22Rv1 (cell line): ENCODE data around the gene CRYGC.

Source experiments
- ZFX ChIP-seq: fragments of 450-650 bp; IDR thresholded peaks from 2 replicates; pipeline ENCODE4 v1.6.1; 2017; ENCODE audit warnings: antibody characterized with exemption, borderline replicate concordance
- TF ChIP-seq, protein P1 (sequence below): fragments of 450-650 bp; IDR thresholded peaks from 2 replicates; pipeline ENCODE4 v1.5.1; 2017; ENCODE audit warnings: mild to moderate bottlenecking

DNA sequence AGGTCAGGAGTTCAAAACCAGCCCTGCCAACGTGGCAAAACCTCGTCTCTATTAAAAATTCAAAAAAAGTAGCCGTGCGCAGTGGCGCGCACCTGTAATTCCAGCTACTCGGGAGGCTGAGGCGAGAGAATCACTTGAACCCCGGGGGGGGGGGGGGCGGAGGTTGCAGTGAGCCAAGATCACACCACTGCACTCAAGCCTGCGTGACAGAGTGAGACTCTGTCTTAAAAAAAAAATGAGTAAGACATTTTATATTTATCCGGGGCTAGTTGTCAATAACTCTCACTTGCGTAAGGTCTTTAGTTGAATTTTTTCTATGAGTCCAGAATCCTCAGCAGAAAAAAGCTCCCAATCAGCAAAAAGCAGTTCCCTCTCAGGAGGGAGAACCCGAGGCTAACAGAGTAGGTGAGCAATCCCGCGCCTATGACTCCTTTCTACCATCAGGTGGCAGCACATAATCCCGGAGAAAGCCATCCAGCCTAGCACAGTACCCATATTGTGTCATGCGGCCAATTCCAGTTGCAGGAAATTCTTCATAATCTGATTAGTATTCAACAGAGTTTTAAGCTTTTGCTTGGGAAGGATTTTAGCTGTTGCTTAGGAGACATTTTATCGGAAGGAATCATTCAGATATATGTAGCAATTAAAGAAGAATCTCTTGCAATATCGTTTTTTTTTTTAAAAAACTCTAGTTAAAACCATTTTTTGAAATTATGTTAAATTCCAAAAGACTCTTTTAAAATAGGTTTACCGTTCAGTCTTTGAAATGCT lies 45.6 kb upstream of the CRYGC start:
- TF ChIP-seq, protein P1, sequence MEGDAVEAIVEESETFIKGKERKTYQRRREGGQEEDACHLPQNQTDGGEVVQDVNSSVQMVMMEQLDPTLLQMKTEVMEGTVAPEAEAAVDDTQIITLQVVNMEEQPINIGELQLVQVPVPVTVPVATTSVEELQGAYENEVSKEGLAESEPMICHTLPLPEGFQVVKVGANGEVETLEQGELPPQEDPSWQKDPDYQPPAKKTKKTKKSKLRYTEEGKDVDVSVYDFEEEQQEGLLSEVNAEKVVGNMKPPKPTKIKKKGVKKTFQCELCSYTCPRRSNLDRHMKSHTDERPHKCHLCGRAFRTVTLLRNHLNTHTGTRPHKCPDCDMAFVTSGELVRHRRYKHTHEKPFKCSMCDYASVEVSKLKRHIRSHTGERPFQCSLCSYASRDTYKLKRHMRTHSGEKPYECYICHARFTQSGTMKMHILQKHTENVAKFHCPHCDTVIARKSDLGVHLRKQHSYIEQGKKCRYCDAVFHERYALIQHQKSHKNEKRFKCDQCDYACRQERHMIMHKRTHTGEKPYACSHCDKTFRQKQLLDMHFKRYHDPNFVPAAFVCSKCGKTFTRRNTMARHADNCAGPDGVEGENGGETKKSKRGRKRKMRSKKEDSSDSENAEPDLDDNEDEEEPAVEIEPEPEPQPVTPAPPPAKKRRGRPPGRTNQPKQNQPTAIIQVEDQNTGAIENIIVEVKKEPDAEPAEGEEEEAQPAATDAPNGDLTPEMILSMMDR: peak; percentile 93
- TF ChIP-seq ZFX: no peak
